Measurements from ENCODE around the gene KCNIP2.

KCNIP2 gene

DNA sequence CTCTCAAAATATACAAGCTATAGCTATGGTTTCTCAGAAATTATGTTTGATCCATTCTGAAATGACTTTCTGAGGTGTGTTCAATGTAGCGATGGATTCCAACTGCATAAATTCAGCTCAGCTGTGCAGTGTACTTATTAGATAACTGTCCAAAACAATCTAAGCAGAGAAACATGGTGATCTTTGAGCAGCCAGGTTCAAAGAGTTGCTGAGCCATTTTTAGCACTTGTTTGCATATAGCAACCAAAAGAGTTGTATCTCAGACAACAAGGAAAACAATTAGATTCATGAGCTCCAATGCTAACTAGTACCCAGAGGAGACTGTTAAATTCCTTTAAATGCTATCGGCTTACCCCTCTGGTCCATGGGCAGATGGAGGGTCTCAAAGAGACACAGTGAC, 15.9 kb upstream of the KCNIP2 start:
- TF ChIP-seq, protein P1, sequence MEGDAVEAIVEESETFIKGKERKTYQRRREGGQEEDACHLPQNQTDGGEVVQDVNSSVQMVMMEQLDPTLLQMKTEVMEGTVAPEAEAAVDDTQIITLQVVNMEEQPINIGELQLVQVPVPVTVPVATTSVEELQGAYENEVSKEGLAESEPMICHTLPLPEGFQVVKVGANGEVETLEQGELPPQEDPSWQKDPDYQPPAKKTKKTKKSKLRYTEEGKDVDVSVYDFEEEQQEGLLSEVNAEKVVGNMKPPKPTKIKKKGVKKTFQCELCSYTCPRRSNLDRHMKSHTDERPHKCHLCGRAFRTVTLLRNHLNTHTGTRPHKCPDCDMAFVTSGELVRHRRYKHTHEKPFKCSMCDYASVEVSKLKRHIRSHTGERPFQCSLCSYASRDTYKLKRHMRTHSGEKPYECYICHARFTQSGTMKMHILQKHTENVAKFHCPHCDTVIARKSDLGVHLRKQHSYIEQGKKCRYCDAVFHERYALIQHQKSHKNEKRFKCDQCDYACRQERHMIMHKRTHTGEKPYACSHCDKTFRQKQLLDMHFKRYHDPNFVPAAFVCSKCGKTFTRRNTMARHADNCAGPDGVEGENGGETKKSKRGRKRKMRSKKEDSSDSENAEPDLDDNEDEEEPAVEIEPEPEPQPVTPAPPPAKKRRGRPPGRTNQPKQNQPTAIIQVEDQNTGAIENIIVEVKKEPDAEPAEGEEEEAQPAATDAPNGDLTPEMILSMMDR (conservative IDR thresholded peaks at IDR 0.05): no peak
- TF ChIP-seq ZFX (IDR thresholded peaks at IDR 0.05): no peak
- H3K27ac ChIP-seq: no peak overlapping the region

DNA sequence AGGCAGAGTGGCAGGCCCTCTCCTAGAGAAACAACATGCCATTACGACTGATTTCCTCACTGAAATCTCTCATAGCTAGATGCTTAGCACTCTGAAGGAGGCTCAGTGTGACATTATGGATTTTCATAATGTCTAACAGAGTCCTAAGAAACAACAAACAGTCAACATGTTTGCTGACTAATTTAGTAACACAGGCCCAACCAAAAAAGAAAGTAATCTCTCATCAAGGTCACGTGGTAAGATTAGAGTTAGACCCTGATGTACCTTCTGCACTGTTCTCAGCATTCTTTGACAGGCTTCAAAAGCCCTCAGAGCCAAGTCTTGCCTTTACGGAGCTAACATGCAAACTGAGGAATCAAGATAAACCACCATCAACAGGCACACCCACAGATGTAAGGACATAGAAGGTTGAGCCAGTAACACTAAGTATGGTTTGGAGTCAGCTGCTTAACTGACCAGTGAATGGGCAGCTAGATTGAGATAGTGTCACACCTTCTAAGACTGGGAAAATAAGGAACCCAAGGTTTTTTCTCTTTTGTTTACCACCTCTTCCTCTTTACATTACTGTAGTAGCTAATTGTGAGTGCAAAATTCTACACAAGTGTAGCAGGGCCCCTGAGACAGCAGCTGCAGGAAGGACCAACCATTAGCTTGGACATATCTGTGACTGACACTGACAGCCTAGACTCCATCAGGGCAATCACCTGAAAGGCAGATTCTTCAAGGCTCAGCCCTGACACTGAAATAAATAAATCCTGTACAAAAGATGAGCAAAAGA, 15.3 kb upstream of the KCNIP2 start:
- TF ChIP-seq, protein P1 (conservative IDR thresholded peaks at IDR 0.05): no peak
- TF ChIP-seq ZFX (IDR thresholded peaks at IDR 0.05): no peak
- no peak overlapping the region for H3K27ac ChIP-seq

DNA sequence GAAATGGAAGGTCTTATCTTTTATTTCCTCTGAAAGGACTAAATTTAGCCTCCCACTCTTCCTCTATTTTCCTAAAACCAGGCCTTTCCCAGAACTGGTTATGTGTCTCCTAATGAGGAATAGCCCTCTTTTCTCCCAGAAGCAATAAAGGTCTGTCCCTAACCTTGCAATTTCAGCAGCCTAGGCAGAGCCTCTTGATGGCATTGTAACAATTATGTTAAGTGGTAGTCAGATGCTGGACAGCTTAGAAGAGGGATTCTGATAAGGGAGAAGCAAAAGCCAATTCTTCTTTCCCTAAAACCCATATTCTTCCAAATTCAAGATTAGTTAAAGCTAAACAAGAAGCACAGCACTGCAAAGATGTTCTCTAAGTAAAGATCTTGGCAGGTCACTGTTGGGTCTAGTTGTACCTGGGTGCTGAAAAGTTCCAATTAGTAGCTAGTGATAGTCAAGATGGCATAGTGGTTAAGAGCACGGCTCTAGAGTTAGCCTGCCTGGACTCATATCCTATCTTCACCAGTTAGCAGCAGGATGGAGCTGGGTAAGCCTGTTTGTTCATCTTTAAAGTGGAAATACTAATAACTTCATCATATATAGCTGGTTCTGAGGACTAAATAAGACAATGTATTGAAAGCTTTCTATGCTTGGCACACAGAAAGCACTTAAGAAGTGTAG, 14.3 kb upstream of the KCNIP2 start:
- no peak for TF ChIP-seq ZFX (IDR thresholded peaks at IDR 0.05)
- TF ChIP-seq, protein P1 (conservative IDR thresholded peaks at IDR 0.05): no peak
- H3K27ac ChIP-seq: no peak overlapping the region

DNA sequence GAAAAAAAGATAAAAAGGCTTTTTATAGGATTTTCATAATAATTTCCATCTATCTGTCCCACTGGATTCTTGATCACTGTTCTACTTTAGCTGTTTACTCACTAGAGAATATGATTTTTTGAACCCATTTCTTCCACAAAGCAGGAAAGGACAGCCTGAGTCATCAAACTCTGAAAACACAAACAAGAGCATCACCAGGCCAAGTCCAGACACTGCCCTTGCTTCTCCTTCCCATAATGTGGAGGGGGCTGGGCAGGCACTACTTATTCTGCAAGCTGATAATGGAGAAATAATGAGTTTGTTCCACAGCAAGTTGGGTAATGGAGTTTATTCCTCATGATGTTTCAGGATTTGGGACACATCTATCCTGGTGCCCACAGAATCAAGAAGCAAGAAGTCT, 13.0 kb upstream of the KCNIP2 start:
- TF ChIP-seq, protein P1 (conservative IDR thresholded peaks at IDR 0.05): no peak
- H3K27ac ChIP-seq: no peak overlapping the region

DNA sequence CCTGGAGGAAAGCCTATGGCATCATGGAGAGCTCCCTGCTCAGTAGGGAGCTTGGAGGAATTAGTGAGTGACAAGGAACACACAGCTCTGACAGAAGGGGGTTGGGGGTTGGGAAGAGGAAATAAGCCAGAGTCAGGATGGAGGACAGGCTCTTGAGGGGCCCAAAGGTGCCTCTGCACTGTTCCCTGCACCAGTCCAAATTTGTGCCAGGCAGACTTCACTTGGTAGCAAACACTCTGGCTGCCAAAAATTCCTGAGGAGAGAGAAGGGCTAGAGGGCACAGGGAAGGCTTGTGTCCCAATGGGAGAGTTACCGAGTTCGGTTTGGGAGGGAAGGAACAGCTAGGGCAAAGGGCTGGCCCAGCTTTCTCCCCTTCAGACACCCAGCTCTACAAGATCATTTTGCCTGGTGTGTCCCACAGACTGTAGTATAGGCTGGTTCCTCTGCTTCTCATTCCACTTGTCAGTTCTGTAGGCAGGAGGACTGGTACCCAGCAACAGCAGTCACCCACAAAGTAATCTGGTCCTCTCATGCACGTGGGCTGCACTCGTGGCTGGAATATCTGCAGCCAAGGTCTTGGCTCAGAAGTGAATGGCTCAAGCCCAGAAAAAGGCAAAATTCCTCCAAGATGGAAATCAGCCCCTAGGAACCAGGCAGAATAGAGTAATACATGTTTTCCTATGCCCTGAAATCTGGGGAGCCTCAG, 8.0 kb upstream of the KCNIP2 start:
- TF ChIP-seq ZFX (IDR thresholded peaks at IDR 0.05): no peak
- TF ChIP-seq, protein P1 (conservative IDR thresholded peaks at IDR 0.05): no peak
- H3K27ac ChIP-seq: no peak overlapping the region

DNA sequence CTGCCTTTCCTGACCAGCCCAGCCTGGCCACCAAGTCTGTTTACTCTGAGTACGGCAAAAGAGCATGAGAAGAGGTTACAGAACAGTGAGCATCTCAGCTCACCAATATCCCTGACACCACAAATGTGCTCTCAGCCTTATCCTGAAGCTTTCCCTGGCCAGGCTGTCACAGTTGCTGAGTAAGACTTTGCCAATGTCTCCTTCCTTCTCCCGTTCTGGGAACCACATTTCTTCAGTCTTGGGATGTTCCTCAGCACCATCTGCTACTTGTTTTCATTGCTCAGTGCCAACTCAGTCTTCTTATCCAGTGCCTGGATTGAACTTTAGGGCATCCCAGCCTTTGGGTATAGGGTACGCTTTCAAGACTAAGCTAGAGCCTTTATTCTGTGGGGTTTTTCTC, 7.1 kb upstream of the KCNIP2 start:
- TF ChIP-seq, protein P1 (conservative IDR thresholded peaks at IDR 0.05): no peak
- TF ChIP-seq ZFX (IDR thresholded peaks at IDR 0.05): no peak
- H3K27ac ChIP-seq: no peak overlapping the region

DNA sequence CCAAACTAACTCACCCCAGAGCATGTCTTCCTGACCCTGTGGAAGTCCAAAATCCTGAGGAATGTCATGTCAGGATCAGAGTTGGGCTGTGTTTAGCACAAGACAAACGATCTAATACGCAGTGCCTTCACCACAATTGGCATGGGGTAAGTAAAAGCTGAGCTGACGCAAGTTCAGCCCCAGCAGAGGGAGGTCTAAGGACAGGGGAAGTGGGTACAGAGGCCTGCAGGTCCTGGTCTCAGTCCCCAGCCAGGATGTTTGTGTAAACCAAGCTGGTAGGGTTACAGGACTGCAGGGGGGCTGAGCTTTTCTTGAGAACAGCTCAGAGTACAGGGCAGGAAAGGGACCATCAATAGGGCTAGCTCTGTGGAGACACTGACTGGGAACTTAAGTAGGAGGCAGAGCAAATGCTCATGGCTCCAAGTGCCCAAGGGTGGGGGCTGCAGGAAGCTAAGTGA, 5.3 kb upstream of the KCNIP2 start:
- TF ChIP-seq, protein P1 (conservative IDR thresholded peaks at IDR 0.05): no peak
- no peak for TF ChIP-seq ZFX (IDR thresholded peaks at IDR 0.05)
- H3K27ac ChIP-seq: no peak overlapping the region

Measured in C4-2B (cell line).